Activated B cell treated with CpG ODN at 0.5 μM for 24 hours (primary cell): ENCODE results near the gene MTA2. TPM values are rescaled to one million over a fixed set of nuclear protein-coding genes. Genes with fewer than 3 reads are reported as not detected.

Experiments
- ATAC-seq: fragments of 200-7000 bp; cut with Tn5 transposase; one replicate; pipeline ENCODE4 v1.10.0; 2021; ENCODE audit warnings: low read depth, mild to moderate bottlenecking, moderate library complexity
- CTCF ChIA-PET: fragments of 350-600 bp; sonication (Branson Sonifier 250); formaldehyde crosslinking; loops from one replicate; lab custom pipeline; 2021; ENCODE audit warnings: antibody characterized with exemption; lab: Charles Lee
- POLR2A ChIA-PET: fragments of 350-600 bp; sonication (Branson Sonifier 250); formaldehyde crosslinking; loops from one replicate; lab custom pipeline; 2021; ENCODE audit warnings: antibody characterized with exemption; lab: Charles Lee
- DNase-seq: peaks from one replicate; pipeline ENCODE4 v3.0.0; 2022
- H3K27ac Mint-ChIP-seq: one replicate; pipeline ENCODE4 v1.8.0; 2020; ENCODE audit warnings: mixed read lengths
- H3K27me3 Mint-ChIP-seq: one replicate; pipeline ENCODE4 v1.8.0; 2021; ENCODE audit warnings: mixed read lengths
- H3K36me3 Mint-ChIP-seq: one replicate; pipeline ENCODE4 v1.8.0; 2021; ENCODE audit warnings: low read depth, mixed read lengths
- H3K4me1 Mint-ChIP-seq: one replicate; pipeline ENCODE4 v1.8.0; 2021; ENCODE audit warnings: mixed read lengths
- H3K4me3 Mint-ChIP-seq: one replicate; pipeline ENCODE4 v1.8.0; 2020; ENCODE audit warnings: mild to moderate bottlenecking, mixed read lengths
- H3K9me3 Mint-ChIP-seq: one replicate; pipeline ENCODE4 v1.8.0; 2020; ENCODE audit warnings: mixed read lengths
- CTCF ChIP-seq: fragments of 200-600 bp; IDR thresholded peaks from one replicate; pipeline ENCODE4 v1.8.0; 2022; ENCODE audit warnings: antibody characterized with exemption, mild to moderate bottlenecking
- intact Hi-C: fragments of 100-400 bp; cut with micrococcal nuclease; formaldehyde crosslinking; loops from one replicate; pipeline ENCODE4 v1.15.1; 2024
- total RNA-seq: library from RNA; stranded (reverse); gene quantifications from 2 replicates; pipeline ENCODE4 v1.2.3, GENCODE V29; 2022

MTA2 gene
- total RNA-seq, 1 donor from 2014 or later, result 175 TPM

- Mint-ChIP-seq H3K36me3 (peaks cover 8% of the 10 kb centered on the region), H3K4me1 (peaks cover 64% of the 10 kb centered on the region), H3K9me3 (no peaks in the 10 kb centered on the region), H3K4me3 (peak overlapping the region; percentile 95), H3K27ac (peak overlapping the region; percentile 97), H3K27me3 (no peaks in the 10 kb centered on the region)
- ChIA-PET CTCF (interaction anchor here (0.6 to 11.6 kb wide), 4 partner anchors 11 to 122 kb away, joined by 3 to 192 read pairs (median 83); partner anchors contain the start of gene TUT1), POLR2A (interaction anchor here (0.6 to 10.1 kb wide), 17 partner anchors 8 to 305 kb away, joined by 3 to 183 read pairs (median 13); partner anchors contain the start of genes B3GAT3, C11orf98, CSKMT and EEF1G)
- ATAC-seq (no peak), DNase-seq (peak; percentile 53)
- TF ChIP-seq CTCF, result no peak
- intact Hi-C loops, result loop anchor here (5.0 kb wide), 1 partner anchor 38 kb away; no protein-coding TSS in a partner anchor
Observed at GRCh38 chr11:62544581-62545436, 56.9 kb downstream of the MTA2 start.

- H3K4me3 Mint-ChIP-seq, result peak overlapping the region; percentile 95
- intact Hi-C loops, result loop anchor here (5.0 kb wide), 1 partner anchor 37 kb away; no protein-coding TSS in a partner anchor
- no peaks in the 10 kb centered on the region for H3K9me3 Mint-ChIP-seq
- DNase-seq, result no peak
- POLR2A ChIA-PET, result interaction anchor here (0.7 to 10.1 kb wide), 17 partner anchors 9 to 297 kb away, joined by 3 to 183 read pairs (median 8); partner anchors contain the start of genes B3GAT3, C11orf98, CSKMT and EEF1G
- H3K27me3 Mint-ChIP-seq, result no peaks in the 10 kb centered on the region
- CTCF ChIA-PET, result interaction anchor here (1.0 to 11.6 kb wide), 12 partner anchors 12 to 153 kb away, joined by 3 to 192 read pairs (median 8); partner anchors contain the start of genes MTA2, SCGB1A1 and TUT1
- H3K36me3 Mint-ChIP-seq, result peaks cover 8% of the 10 kb centered on the region
- H3K4me1 Mint-ChIP-seq, result peaks cover 70% of the 10 kb centered on the region
- peak overlapping the region; percentile 97 for H3K27ac Mint-ChIP-seq
- no peak for TF ChIP-seq CTCF
- ATAC-seq, result no peak
Observed at GRCh38 chr11:62543680-62544444, 57.8 kb downstream of the MTA2 start.

Other genes starting within 250 kb of the MTA2 start
- not detected in 2 replicates for gene SCGB1A1, start 182.8 kb downstream of the MTA2 start, total RNA-seq
- 246 and 248 TPM in 2 replicates for gene AHNAK, start 55.1 kb downstream of the MTA2 start, total RNA-seq
- gene EEF1G, start 28.0 kb downstream of the MTA2 start, total RNA-seq, result 2,373 and 2,524 TPM in 2 replicates
- 27.8 and 30.9 TPM in 2 replicates for gene TUT1, start 10.3 kb downstream of the MTA2 start, total RNA-seq
- gene EML3, start 10.9 kb upstream of the MTA2 start, total RNA-seq, result 115 and 128 TPM in 2 replicates
- gene ROM1, start 11.4 kb upstream of the MTA2 start, total RNA-seq, result 0.89 and 2.6 TPM in 2 replicates
- gene B3GAT3, start 20.1 kb upstream of the MTA2 start, total RNA-seq, result 48.8 and 56.6 TPM in 2 replicates
- gene GANAB, start 44.7 kb upstream of the MTA2 start, total RNA-seq, result 187 and 189 TPM in 2 replicates
- 24.9 and 27.6 TPM in 2 replicates for gene INTS5, start 51.4 kb upstream of the MTA2 start, total RNA-seq
- gene C11orf98, start 63.3 kb upstream of the MTA2 start, total RNA-seq, result 107 and 120 TPM in 2 replicates
- gene CSKMT, start 63.4 kb upstream of the MTA2 start, total RNA-seq, result 50.5 and 52.1 TPM in 2 replicates
- 8.3 and 9.4 TPM in 2 replicates for gene UQCC3, start 69.8 kb upstream of the MTA2 start, total RNA-seq
- 19.1 and 24.9 TPM in 2 replicates for gene LBHD1, start 70.4 kb upstream of the MTA2 start, total RNA-seq
- 204 and 205 TPM in 2 replicates for gene UBXN1, start 77.2 kb upstream of the MTA2 start, total RNA-seq
- 0.13 and 0.17 TPM in 2 replicates for gene LRRN4CL, start 87.7 kb upstream of the MTA2 start, total RNA-seq
- 18.6 and 27.8 TPM in 2 replicates for gene BSCL2, start 105.6 kb upstream of the MTA2 start, total RNA-seq
- gene GNG3, start 105.8 kb upstream of the MTA2 start, total RNA-seq, result 1.8 and 2.7 TPM in 2 replicates
- gene HNRNPUL2, start 125.6 kb upstream of the MTA2 start, total RNA-seq, result 58.2 and 63.9 TPM in 2 replicates
- 35.5 and 44.0 TPM in 2 replicates for gene TTC9C, start 126.6 kb upstream of the MTA2 start, total RNA-seq
- 17.6 and 19.9 TPM in 2 replicates for gene ZBTB3, start 152.3 kb upstream of the MTA2 start, total RNA-seq
- 109 and 116 TPM in 2 replicates for gene POLR2G, start 159.7 kb upstream of the MTA2 start, total RNA-seq
- gene TAF6L, start 169.5 kb upstream of the MTA2 start, total RNA-seq, result 32.9 and 38.6 TPM in 2 replicates
- 34.9 and 47.7 TPM in 2 replicates for gene TMEM179B, start 185.5 kb upstream of the MTA2 start, total RNA-seq
- 13.0 and 15.0 TPM in 2 replicates for gene TMEM223, start 190.1 kb upstream of the MTA2 start, total RNA-seq
- gene NXF1, start 203.6 kb upstream of the MTA2 start, total RNA-seq, result 89.1 and 91.6 TPM in 2 replicates
- 58.4 and 71.5 TPM in 2 replicates for gene STX5, start 230.2 kb upstream of the MTA2 start, total RNA-seq
- 0.55 TPM in 1 of 2 replicates, not detected in the other for gene TEX54, start 231.0 kb upstream of the MTA2 start, total RNA-seq
- gene WDR74, start 237.7 kb upstream of the MTA2 start, total RNA-seq, result 95.9 and 124 TPM in 2 replicates